Measurements from ENCODE around the gene FMC1. TPM values are rescaled to one million over a fixed set of nuclear protein-coding genes. Genes with fewer than 3 reads are reported as not detected.

The FMC1 gene
- total RNA-seq, 1 donor from 2014 or later = 13.5 TPM

GRCh38 chr7:139370943-139371313 is 29.8 kb downstream of the FMC1 start:
- Mint-ChIP-seq H3K36me3 (ENCODE audit: unreplicated experiment) (peaks cover 5% of the 10 kb centered on the region), H3K9me3 (ENCODE audit: unreplicated experiment) (no peaks in the 10 kb centered on the region), H3K27ac (ENCODE audit: unreplicated experiment) (no peak overlapping the region), H3K27me3 (ENCODE audit: unreplicated experiment) (no peaks in the 10 kb centered on the region), H3K4me3 (ENCODE audit: unreplicated experiment) (no peak overlapping the region), H3K4me1 (ENCODE audit: unreplicated experiment) (peaks cover 32% of the 10 kb centered on the region)
- TF ChIP-seq, protein P1, sequence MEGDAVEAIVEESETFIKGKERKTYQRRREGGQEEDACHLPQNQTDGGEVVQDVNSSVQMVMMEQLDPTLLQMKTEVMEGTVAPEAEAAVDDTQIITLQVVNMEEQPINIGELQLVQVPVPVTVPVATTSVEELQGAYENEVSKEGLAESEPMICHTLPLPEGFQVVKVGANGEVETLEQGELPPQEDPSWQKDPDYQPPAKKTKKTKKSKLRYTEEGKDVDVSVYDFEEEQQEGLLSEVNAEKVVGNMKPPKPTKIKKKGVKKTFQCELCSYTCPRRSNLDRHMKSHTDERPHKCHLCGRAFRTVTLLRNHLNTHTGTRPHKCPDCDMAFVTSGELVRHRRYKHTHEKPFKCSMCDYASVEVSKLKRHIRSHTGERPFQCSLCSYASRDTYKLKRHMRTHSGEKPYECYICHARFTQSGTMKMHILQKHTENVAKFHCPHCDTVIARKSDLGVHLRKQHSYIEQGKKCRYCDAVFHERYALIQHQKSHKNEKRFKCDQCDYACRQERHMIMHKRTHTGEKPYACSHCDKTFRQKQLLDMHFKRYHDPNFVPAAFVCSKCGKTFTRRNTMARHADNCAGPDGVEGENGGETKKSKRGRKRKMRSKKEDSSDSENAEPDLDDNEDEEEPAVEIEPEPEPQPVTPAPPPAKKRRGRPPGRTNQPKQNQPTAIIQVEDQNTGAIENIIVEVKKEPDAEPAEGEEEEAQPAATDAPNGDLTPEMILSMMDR (IDR thresholded peaks at IDR 0.05) = no peak
- no peak for DNase-seq (ENCODE audit: extremely low spot score, unreplicated experiment)

- H3K4me3 Mint-ChIP-seq (ENCODE audit: unreplicated experiment) = no peak overlapping the region
- H3K27me3 Mint-ChIP-seq (ENCODE audit: unreplicated experiment) = no peaks in the 10 kb centered on the region
- DNase-seq (ENCODE audit: extremely low spot score, unreplicated experiment) = no peak
- H3K36me3 Mint-ChIP-seq (ENCODE audit: unreplicated experiment) = peaks cover 20% of the 10 kb centered on the region
- H3K9me3 Mint-ChIP-seq (ENCODE audit: unreplicated experiment) = no peaks in the 10 kb centered on the region
- TF ChIP-seq, protein P1 (IDR thresholded peaks at IDR 0.05) = no peak
- no peak overlapping the region for H3K27ac Mint-ChIP-seq (ENCODE audit: unreplicated experiment)
- peaks cover 25% of the 10 kb centered on the region for H3K4me1 Mint-ChIP-seq (ENCODE audit: unreplicated experiment)
Measured at GRCh38 chr7:139374246-139374645, 33.1 kb downstream of the FMC1 start.

- no peak for DNase-seq (ENCODE audit: extremely low spot score, unreplicated experiment)
- no peak overlapping the region for H3K4me3 Mint-ChIP-seq (ENCODE audit: unreplicated experiment)
- H3K4me1 Mint-ChIP-seq (ENCODE audit: unreplicated experiment) = peaks cover 2% of the 10 kb centered on the region
- TF ChIP-seq, protein P1 (IDR thresholded peaks at IDR 0.05) = no peak
- H3K27ac Mint-ChIP-seq (ENCODE audit: unreplicated experiment) = no peak overlapping the region
- no peaks in the 10 kb centered on the region for H3K27me3 Mint-ChIP-seq (ENCODE audit: unreplicated experiment)
- H3K36me3 Mint-ChIP-seq (ENCODE audit: unreplicated experiment) = peaks cover 34% of the 10 kb centered on the region
- H3K9me3 Mint-ChIP-seq (ENCODE audit: unreplicated experiment) = no peaks in the 10 kb centered on the region
Measured at GRCh38 chr7:139382439-139382838, 41.3 kb downstream of the FMC1 start.

DNA sequence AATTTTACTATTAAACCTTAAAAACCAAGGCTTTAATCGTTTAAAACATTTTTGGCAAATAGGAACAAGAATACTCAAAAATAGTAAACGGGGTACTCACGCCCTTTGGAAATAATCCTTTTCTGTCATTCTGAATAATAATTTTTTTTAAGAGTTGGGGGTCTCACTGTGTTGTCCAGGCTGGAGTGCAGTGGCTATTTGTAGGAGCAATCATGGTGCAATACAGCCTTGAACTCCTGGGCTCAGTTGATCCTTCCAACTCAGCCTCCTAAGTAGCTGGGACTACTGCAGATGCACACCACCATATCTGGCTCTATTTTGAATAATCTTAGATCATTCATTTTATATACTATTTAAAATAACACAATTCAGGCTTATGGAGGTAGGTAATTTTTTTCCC is 43.5 kb downstream of the FMC1 start:
- peaks cover 40% of the 10 kb centered on the region for H3K36me3 Mint-ChIP-seq (ENCODE audit: unreplicated experiment)
- no peak for DNase-seq (ENCODE audit: extremely low spot score, unreplicated experiment)

DNA sequence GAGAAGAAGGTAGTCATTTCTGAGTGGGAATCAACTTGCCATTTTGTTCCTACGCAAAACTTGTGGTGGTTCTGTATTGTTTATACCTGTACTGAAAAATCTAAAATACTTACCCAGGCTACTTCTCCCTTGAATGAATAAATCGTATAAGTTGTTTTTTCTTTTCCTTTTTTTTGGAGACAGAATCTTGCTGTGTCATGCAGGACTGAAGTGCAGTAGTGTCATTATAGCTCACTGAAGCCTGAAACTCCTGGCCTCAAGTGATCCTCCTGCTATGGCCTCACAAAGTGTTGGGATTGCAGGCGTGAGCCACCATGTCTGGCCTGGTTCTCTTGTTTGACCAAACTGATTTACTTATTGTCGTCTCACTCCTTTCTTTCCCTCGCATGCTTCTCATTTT is 46.5 kb downstream of the FMC1 start:
- Mint-ChIP-seq H3K9me3 (ENCODE audit: unreplicated experiment) (no peaks in the 10 kb centered on the region), H3K27me3 (ENCODE audit: unreplicated experiment) (no peaks in the 10 kb centered on the region), H3K4me3 (ENCODE audit: unreplicated experiment) (no peak overlapping the region), H3K4me1 (ENCODE audit: unreplicated experiment) (peaks cover 1% of the 10 kb centered on the region), H3K36me3 (ENCODE audit: unreplicated experiment) (peaks cover 42% of the 10 kb centered on the region), H3K27ac (ENCODE audit: unreplicated experiment) (no peak overlapping the region)
- TF ChIP-seq, protein P1 (IDR thresholded peaks at IDR 0.05) = no peak
- DNase-seq (ENCODE audit: extremely low spot score, unreplicated experiment) = no peak

More for the DNA sequence above, 43.5 kb downstream of the FMC1 start:
- H3K4me1 Mint-ChIP-seq (ENCODE audit: unreplicated experiment) = peaks cover 1% of the 10 kb centered on the region
- H3K9me3 Mint-ChIP-seq (ENCODE audit: unreplicated experiment) = no peaks in the 10 kb centered on the region
- no peaks in the 10 kb centered on the region for H3K27me3 Mint-ChIP-seq (ENCODE audit: unreplicated experiment)
- TF ChIP-seq, protein P1 (IDR thresholded peaks at IDR 0.05) = no peak
- no peak overlapping the region for H3K27ac Mint-ChIP-seq (ENCODE audit: unreplicated experiment)
- no peak overlapping the region for H3K4me3 Mint-ChIP-seq (ENCODE audit: unreplicated experiment)
